Gastroesophageal sphincter (tissue), 3 donors: ENCODE measurements around the gene ERMAP.

ENCODE experiments used
- CTCF ChIP-seq, 4 experiments: fragments of 200-600 bp in 2 of 4; fragments of 450-650 bp in 2 of 4; sonication (generic) in 1 of 4; IDR thresholded peaks; one replicate each; pipeline ENCODE4 v1.5.1; 2017 to 2019; ENCODE audit warnings: antibody characterized with exemption in 4 of 4, mild to moderate bottlenecking in 2 of 4, moderate library complexity in 2 of 4
- EP300 ChIP-seq: sonication (generic); formaldehyde crosslinking; IDR thresholded peaks from one replicate; pipeline ENCODE4 v1.6.1; 2017; ENCODE audit warnings: antibody characterized with exemption, mild to moderate bottlenecking
- POLR2AphosphoS5 ChIP-seq: sonication (generic); formaldehyde crosslinking; IDR thresholded peaks from one replicate; pipeline ENCODE4 v1.6.1; 2017; ENCODE audit warnings: antibody characterized with exemption

GRCh38 chr1:42776502-42776901 lies 40.4 kb upstream of the ERMAP start:
- no peak for TF ChIP-seq CTCF (IDR thresholded peaks at IDR 0.05)
- no peak for TF ChIP-seq POLR2AphosphoS5
- no peak for TF ChIP-seq EP300
